H54 (cell line): ENCODE measurements around the gene GRHL3.

ENCODE experiments used
- DNase-seq: peaks from one replicate; pipeline ENCODE4 v3.0.0; 2011; ENCODE audit warnings: low spot score, mixed read lengths; ENCODE audit not compliant: insufficient read length
- FAIRE-seq: peaks from 3 replicates; lab custom pipeline; 2011; peaks lifted over from hg19 to GRCh38; lab: Jason Lieb, UNC
- POLR2A ChIP-seq: IDR thresholded peaks from 2 replicates; pipeline ENCODE4 v1.6.1; 2011; ENCODE audit warnings: low read depth, mild to moderate bottlenecking, low read length

The GRHL3 gene

GRCh38 chr1:24349891-24350290, 30.7 kb downstream of the GRHL3 start:
- TF ChIP-seq POLR2A, result no peak
- DNase-seq (no peak), FAIRE-seq (no peak)

DNA sequence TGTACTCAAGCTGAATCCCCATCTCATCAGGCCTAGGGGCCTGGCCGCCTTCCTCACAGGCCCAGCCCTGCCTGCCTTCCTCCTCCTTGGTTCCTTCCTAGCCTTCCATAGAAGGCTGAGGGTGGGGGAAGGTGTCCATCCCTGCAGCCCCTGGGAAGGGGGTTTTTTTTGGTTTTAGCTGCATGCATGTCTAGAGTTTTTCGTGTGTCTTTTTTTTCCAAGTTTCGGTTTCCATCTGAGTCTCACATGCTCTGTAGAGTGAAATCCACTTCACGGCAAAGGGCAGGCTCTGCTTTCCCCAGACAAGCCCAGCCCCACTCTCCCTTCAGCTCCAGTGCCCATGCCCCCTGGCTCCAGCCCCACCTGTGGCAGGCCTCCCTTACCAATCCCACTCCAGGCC, 32.1 kb downstream of the GRHL3 start:
- DNase-seq (no peak), FAIRE-seq (no peak)
- TF ChIP-seq POLR2A, result no peak

DNA sequence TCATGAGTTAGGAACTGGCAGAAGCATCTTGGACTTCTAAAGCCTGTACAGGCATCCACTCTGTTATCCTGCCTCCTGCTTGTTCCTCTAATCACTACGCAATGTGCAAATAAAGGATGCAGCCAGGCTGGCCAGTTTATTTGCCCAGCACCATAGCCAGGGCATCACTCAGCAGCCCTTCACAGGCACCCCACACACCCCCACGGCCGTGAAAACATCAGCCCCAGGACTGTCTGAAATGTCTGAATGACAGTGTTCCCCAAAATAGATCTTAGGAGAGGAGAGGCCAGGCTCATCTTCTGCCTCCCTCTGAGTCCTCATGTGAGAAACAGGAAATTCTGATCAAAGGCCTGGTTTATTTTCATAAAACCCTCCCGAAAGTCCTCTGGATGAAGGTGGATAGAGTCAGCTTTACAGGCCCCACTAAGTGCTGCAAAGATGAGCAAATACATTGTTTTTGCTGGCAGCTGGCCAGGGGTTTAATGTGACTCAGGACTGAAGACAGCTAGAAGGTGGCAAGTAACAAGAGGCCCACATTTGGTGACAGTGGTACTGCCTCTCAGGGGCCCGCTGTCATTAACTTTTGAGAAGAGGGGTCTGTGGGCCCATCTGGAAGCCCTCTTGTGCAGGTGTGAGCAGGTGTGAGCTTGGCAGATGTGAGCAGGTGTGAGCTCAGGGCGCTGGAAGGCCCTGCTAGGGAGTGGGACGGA, 32.9 kb downstream of the GRHL3 start:
- FAIRE-seq (no peak), DNase-seq (no peak)

GRCh38 chr1:24353292-24353891, 34.2 kb downstream of the GRHL3 start:
- DNase-seq, result no peak
- FAIRE-seq, result no peak
- no peak for TF ChIP-seq POLR2A

More for the DNA sequence above, 32.9 kb downstream of the GRHL3 start:
- no peak for TF ChIP-seq POLR2A

GRCh38 chr1:24355466-24355865, 36.3 kb downstream of the GRHL3 start:
- DNase-seq (no peak), FAIRE-seq (no peak)
- no peak for TF ChIP-seq POLR2A

GRCh38 chr1:24357038-24357437, 37.9 kb downstream of the GRHL3 start:
- no peak for TF ChIP-seq POLR2A
- no peak for FAIRE-seq
- no peak for DNase-seq

- no peak for TF ChIP-seq POLR2A
- no peak for DNase-seq
- no peak for FAIRE-seq
These were observed 41.5 kb downstream of the GRHL3 start for GRCh38 chr1:24360681-24361080.

GRCh38 chr1:24361811-24362210, 42.7 kb downstream of the GRHL3 start:
- TF ChIP-seq POLR2A, result no peak
- DNase-seq, result no peak
- FAIRE-seq, result no peak

DNA sequence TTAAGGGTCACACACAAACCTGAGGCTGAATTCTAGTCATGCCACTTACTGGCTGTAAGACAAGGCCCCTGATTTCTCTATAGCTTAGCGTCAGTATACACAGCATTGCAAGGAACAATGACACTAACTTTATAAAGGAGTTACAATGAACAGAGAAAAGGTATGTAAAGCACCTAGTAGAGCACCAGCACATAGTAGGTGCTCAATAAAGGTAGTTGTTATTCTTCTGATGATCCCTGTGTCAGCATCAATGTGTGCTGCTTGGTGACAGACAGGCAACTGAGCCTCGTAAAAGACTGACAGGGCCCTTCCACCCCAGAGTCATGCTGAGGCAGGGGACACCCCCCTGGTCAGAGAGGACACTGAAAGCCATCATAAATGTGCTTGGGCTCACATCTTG, 43.2 kb downstream of the GRHL3 start:
- no peak for DNase-seq
- no peak for TF ChIP-seq POLR2A
- no peak for FAIRE-seq

DNA sequence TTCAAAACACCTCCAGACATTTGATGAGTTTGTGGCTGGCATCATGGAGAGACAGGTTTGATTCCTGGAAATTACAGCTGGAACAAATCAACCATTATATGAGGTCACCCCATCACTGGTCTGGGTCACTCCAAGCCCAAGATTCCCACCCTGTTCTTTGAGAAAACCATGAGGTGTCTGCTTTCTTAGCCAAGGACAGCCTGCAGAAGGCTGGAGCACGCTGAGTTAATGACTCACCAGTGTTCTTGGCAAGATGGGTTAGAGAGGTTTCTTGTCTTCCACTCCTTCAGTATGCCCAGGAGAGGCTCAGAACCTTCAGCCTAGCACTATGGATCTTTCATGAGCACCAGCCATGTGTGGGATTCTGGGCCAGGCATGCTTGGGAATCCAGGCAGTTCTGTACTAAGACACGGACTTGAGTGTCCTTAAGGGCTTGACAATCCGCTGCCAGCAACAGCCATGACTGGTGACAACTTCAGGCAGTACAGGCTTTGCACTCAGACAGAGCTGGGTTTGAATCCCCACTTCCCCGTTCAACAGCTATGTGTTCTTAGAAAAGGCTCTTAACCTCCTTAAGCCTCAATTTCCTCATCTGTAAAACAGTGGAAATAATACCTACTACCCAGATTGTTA, 43.9 kb downstream of the GRHL3 start:
- FAIRE-seq (peak; percentile 58), DNase-seq (peak; percentile 61)
- TF ChIP-seq POLR2A, result no peak

GRCh38 chr1:24363994-24364393, 44.8 kb downstream of the GRHL3 start:
- no peak for TF ChIP-seq POLR2A
- DNase-seq (no peak), FAIRE-seq (no peak)

- TF ChIP-seq POLR2A, result no peak
- no peak for FAIRE-seq
- DNase-seq, result no peak
These were observed 45.4 kb downstream of the GRHL3 start for GRCh38 chr1:24364605-24364974.

- FAIRE-seq (peak; percentile 88), DNase-seq (peak; percentile 75)
- TF ChIP-seq POLR2A, result no peak
These were observed 46.0 kb downstream of the GRHL3 start for GRCh38 chr1:24364975-24365678.

- no peak for TF ChIP-seq POLR2A
- DNase-seq (no peak), FAIRE-seq (no peak)
These were observed 47.5 kb downstream of the GRHL3 start for GRCh38 chr1:24366707-24367106.
